ENCODE measurements around the gene RAE1.

- TF ChIP-seq, protein P1, sequence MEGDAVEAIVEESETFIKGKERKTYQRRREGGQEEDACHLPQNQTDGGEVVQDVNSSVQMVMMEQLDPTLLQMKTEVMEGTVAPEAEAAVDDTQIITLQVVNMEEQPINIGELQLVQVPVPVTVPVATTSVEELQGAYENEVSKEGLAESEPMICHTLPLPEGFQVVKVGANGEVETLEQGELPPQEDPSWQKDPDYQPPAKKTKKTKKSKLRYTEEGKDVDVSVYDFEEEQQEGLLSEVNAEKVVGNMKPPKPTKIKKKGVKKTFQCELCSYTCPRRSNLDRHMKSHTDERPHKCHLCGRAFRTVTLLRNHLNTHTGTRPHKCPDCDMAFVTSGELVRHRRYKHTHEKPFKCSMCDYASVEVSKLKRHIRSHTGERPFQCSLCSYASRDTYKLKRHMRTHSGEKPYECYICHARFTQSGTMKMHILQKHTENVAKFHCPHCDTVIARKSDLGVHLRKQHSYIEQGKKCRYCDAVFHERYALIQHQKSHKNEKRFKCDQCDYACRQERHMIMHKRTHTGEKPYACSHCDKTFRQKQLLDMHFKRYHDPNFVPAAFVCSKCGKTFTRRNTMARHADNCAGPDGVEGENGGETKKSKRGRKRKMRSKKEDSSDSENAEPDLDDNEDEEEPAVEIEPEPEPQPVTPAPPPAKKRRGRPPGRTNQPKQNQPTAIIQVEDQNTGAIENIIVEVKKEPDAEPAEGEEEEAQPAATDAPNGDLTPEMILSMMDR (IDR thresholded peaks at IDR 0.05), result no peak
- no peak for TF ChIP-seq POLR2A (IDR thresholded peaks at IDR 0.05)
These were observed 40.1 kb upstream of the RAE1 start for GRCh38 chr20:57310821-57311514.
